ENCODE measurements around the gene SCN2A.

Gene SCN2A

DNA sequence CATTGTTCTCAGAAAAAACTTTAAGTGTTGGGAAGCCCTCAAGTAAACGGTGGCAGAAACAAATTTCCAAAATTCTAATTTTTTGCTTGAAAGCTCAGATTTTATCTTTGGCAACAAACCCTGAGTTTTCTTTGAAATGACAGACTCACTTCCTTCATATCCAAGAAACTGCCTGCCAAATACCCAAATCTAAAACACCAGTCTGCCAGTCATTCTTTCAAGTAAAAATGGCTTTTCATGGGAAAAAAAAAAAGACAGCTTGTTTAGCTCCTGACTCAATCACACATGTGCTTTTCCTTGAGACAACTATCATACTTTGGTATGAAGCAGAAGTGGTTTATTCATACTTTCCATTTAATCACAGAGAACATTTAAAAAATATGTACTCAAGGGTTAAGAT lies 189.7 kb downstream of the SCN2A start:
- DNase-seq (ENCODE audit: low spot score in 2 of 2) (no peak), ATAC-seq (ENCODE audit: low read depth) (no peak)
- no peaks in the 10 kb centered on the region for H3K36me3 Mint-ChIP-seq
- H3K9me3 Mint-ChIP-seq, result no peaks in the 10 kb centered on the region
- no peak overlapping the region for H3K27ac Mint-ChIP-seq
- no peak overlapping the region for H3K4me3 Mint-ChIP-seq
- no peaks in the 10 kb centered on the region for H3K4me1 Mint-ChIP-seq
- peaks cover 3% of the 10 kb centered on the region for H3K27me3 Mint-ChIP-seq

DNA sequence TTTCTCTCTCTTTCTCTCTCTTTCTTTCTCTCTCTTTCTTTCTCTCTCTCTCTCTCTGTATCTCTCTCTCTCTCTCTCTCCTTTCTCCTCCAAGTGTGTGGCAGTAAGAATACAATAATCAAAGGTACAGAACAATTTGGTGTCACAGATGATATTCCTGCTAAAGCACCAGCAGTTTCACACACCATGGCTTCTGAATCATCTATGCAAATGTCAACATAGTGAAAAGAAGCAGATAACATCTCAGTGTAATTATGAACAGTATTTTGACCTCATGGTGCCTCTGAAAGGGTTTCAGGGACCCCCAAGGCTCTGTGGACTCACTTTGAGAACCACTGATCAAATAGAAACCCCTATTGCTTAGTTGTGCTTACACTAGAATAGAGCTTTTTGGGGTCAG lies 191.8 kb downstream of the SCN2A start:
- no peaks in the 10 kb centered on the region for H3K9me3 Mint-ChIP-seq
- no peak overlapping the region for H3K27ac Mint-ChIP-seq
- no peaks in the 10 kb centered on the region for H3K36me3 Mint-ChIP-seq
- no peak for DNase-seq (ENCODE audit: low spot score in 2 of 2)
- ATAC-seq (ENCODE audit: low read depth), result no peak
- H3K27me3 Mint-ChIP-seq, result peaks cover 3% of the 10 kb centered on the region
- H3K4me3 Mint-ChIP-seq, result no peak overlapping the region
- H3K4me1 Mint-ChIP-seq, result no peaks in the 10 kb centered on the region

DNA sequence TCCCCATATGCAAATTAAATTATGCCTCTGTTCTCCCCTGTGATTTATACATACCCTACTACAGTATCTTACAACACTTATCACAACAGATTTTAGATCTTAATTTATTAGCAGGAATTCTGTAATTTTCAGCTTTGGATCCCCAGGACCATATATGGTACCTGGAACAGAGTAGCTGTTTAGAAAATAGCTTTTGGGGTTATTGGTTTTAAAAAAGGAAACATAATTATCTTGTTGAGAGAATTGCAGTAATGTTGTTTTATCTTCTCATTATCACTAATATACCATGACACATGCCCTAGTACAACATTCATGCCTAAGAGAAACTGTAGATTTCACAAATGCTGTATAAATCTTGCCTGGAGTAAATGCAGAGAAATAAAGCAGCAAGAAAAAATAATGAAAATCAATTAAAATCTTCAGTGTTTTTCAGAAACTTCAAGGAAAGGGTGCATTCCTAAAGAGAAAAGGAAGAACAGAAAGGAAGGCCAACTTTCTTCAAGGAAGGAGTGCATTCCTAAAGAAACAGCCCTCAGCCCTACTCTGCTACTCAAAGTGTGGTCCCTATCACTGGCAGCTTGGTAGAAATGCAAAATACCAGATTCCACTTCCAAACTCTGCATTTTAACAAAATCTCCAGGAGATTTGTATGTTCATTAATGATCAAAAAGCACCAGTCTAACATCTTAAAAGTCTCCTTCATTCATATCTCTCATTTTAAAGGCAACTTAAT lies 193.2 kb downstream of the SCN2A start:
- no peaks in the 10 kb centered on the region for H3K9me3 Mint-ChIP-seq
- peaks cover 3% of the 10 kb centered on the region for H3K27me3 Mint-ChIP-seq
- H3K27ac Mint-ChIP-seq, result no peak overlapping the region
- H3K4me3 Mint-ChIP-seq, result no peak overlapping the region
- ATAC-seq (ENCODE audit: low read depth), result no peak
- no peaks in the 10 kb centered on the region for H3K4me1 Mint-ChIP-seq
- DNase-seq (ENCODE audit: low spot score in 2 of 2), result no peak
- no peaks in the 10 kb centered on the region for H3K36me3 Mint-ChIP-seq

- H3K36me3 Mint-ChIP-seq, result no peaks in the 10 kb centered on the region
- no peaks in the 10 kb centered on the region for H3K4me1 Mint-ChIP-seq
- ATAC-seq (ENCODE audit: low read depth) (no peak), DNase-seq (ENCODE audit: low spot score in 2 of 2) (no peak)
- no peak overlapping the region for H3K4me3 Mint-ChIP-seq
- H3K27ac Mint-ChIP-seq, result no peak overlapping the region
- no peaks in the 10 kb centered on the region for H3K27me3 Mint-ChIP-seq
- no peaks in the 10 kb centered on the region for H3K9me3 Mint-ChIP-seq
Observed at GRCh38 chr2:165434865-165435496, 195.8 kb downstream of the SCN2A start.

GRCh38 chr2:165435611-165436010 lies 196.4 kb downstream of the SCN2A start:
- Mint-ChIP-seq H3K9me3 (no peaks in the 10 kb centered on the region), H3K27me3 (no peaks in the 10 kb centered on the region), H3K36me3 (no peaks in the 10 kb centered on the region), H3K4me3 (no peak overlapping the region), H3K4me1 (no peaks in the 10 kb centered on the region), H3K27ac (no peak overlapping the region)
- ATAC-seq (ENCODE audit: low read depth) (no peak), DNase-seq (ENCODE audit: low spot score in 2 of 2) (no peak)

GRCh38 chr2:165436559-165436958 lies 197.3 kb downstream of the SCN2A start:
- no peaks in the 10 kb centered on the region for H3K27me3 Mint-ChIP-seq
- H3K36me3 Mint-ChIP-seq, result no peaks in the 10 kb centered on the region
- no peaks in the 10 kb centered on the region for H3K9me3 Mint-ChIP-seq
- no peak overlapping the region for H3K4me3 Mint-ChIP-seq
- DNase-seq (ENCODE audit: low spot score in 2 of 2) (no peak), ATAC-seq (ENCODE audit: low read depth) (no peak)
- H3K27ac Mint-ChIP-seq, result no peak overlapping the region
- no peaks in the 10 kb centered on the region for H3K4me1 Mint-ChIP-seq

DNA sequence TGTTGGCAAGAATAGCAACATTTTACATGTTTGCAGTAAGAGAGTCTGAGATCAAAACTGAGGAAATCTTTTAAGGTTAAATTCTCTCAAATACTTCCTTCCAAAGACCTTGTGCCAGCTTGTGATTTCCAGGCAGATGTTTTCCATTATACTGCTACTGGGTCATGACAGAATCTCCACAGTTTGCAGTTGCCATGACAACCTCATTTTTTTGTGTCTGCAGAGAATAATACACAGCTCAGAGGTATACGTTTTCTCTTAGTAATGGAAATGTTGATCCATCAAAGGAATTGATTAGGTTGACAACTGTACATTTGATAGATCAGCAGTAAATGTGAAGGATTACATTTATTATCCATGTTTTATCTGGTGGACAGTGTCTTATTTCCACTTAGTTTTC lies 201.2 kb downstream of the SCN2A start:
- ATAC-seq (ENCODE audit: low read depth) (no peak), DNase-seq (ENCODE audit: low spot score in 2 of 2) (no peak)
- Mint-ChIP-seq H3K27me3 (peaks cover 2% of the 10 kb centered on the region), H3K4me3 (no peak overlapping the region), H3K9me3 (no peaks in the 10 kb centered on the region), H3K27ac (no peak overlapping the region), H3K4me1 (no peaks in the 10 kb centered on the region), H3K36me3 (no peaks in the 10 kb centered on the region)
